ENCODE results near the gene GOLGA6L26.
"Not testable (repeated sequence)": the region's sequence is repeated elsewhere in the genome, so short reads cannot be mapped to it uniquely, and the experiment has no call there.

- TF ChIP-seq, protein P1, sequence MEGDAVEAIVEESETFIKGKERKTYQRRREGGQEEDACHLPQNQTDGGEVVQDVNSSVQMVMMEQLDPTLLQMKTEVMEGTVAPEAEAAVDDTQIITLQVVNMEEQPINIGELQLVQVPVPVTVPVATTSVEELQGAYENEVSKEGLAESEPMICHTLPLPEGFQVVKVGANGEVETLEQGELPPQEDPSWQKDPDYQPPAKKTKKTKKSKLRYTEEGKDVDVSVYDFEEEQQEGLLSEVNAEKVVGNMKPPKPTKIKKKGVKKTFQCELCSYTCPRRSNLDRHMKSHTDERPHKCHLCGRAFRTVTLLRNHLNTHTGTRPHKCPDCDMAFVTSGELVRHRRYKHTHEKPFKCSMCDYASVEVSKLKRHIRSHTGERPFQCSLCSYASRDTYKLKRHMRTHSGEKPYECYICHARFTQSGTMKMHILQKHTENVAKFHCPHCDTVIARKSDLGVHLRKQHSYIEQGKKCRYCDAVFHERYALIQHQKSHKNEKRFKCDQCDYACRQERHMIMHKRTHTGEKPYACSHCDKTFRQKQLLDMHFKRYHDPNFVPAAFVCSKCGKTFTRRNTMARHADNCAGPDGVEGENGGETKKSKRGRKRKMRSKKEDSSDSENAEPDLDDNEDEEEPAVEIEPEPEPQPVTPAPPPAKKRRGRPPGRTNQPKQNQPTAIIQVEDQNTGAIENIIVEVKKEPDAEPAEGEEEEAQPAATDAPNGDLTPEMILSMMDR (IDR thresholded peaks at IDR 0.05) = not testable (repeated sequence)
- TF ChIP-seq POLR2A, POLR2AphosphoS5 (IDR thresholded peaks at IDR 0.05): not testable (repeated sequence)
Measured at GRCh38 chr15:23364261-23364660, 30.3 kb upstream of the GOLGA6L26 start.
